Heart left ventricle (tissue), 13 donors: Measurements from ENCODE around the gene ZNF441.

Experiments
- POLR2A ChIP-seq, 2 donors: fragments of 450-650 bp; IDR thresholded peaks; one replicate each; pipeline ENCODE4 v1.6.1; 2017; ENCODE audit warnings: antibody characterized with exemption in 2 of 2, mild to moderate bottlenecking in 2 of 2, moderate library complexity in 2 of 2
- TF ChIP-seq, protein P1 (sequence below), 12 donors: fragments of 200-600 bp; sonication (generic) in 4 of 12; IDR thresholded peaks; one replicate each; pipeline versions ENCODE4 v1.5.0 to v1.8.0; 2018 to 2022; ENCODE audit warnings: antibody characterized with exemption in 12 of 12, mild to moderate bottlenecking in 5 of 12
- donor health status: ischemic (EF 13 %, LVEDD 7.1; RV severe dilation, severe dysfunction).
- donor health status: DM: no; HTN: yes; CAD: no.
- donor health status: DM: no; HTN: no; CAD: no.
- donor health status: ischemic (EF 25% LVEDD 6.9; RV normal size, moderate dysfunction).
- donor health status: ischemic (EF 25% LVEDD 5.7; RV mildly dilated, moderate dysfunction).
- donor health status: ischemic (EF 35%, LVEDD 5.7; RV mildly dilated, moderate dysfunction).
- donor health status: nonischemic (EF 11% LVEDD 7.7; RV severe dilation, severe dysfunction).
- donor health status: DM: yes; HTN: yes; CAD: no.
- donor health status: PGD.
- donor health status: ischemic (EF 29% LVEDD 5.4; RV normal size, mild dysfunction).
- donor health status: nonischemic (EF 23%, LVEDD 6.1; RV moderate dilation, normal function).

DNA sequence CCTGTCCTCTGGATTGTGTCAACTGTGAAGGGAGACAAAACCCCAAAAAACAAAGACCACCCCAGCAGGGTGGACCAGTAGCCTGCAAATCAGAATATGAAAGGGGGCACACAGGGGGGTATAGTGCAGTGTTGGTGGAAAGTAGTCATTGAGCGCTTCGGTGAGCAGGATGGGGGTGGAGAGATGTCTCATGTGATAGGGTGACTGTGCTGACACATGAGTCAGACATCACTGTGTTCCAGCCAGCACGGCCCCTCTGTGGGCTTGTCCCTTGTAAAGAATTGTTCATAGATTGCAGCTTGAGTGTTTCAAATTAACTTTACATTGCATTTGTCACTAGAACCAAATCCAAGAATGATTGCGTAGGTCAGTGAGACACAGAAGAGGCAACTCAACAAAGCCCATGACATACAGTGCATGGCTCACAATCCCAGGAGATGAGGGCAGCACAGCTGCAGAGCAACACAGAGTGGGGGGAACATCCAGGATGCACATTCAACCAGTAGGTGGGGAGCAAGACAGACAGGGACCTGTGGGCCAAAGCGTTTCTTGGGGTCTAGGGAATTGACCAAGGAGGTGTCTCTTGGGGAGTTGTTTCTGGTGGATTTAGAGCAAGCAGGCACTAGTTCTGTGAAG, 54.8 kb downstream of the ZNF441 start:
- TF ChIP-seq POLR2A (IDR thresholded peaks at IDR 0.05): no peak
- TF ChIP-seq, protein P1, sequence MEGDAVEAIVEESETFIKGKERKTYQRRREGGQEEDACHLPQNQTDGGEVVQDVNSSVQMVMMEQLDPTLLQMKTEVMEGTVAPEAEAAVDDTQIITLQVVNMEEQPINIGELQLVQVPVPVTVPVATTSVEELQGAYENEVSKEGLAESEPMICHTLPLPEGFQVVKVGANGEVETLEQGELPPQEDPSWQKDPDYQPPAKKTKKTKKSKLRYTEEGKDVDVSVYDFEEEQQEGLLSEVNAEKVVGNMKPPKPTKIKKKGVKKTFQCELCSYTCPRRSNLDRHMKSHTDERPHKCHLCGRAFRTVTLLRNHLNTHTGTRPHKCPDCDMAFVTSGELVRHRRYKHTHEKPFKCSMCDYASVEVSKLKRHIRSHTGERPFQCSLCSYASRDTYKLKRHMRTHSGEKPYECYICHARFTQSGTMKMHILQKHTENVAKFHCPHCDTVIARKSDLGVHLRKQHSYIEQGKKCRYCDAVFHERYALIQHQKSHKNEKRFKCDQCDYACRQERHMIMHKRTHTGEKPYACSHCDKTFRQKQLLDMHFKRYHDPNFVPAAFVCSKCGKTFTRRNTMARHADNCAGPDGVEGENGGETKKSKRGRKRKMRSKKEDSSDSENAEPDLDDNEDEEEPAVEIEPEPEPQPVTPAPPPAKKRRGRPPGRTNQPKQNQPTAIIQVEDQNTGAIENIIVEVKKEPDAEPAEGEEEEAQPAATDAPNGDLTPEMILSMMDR (IDR thresholded peaks at IDR 0.05): no peak
